Colonic mucosa (tissue), 4 donors: ENCODE measurements around the gene PET100. TPM values are rescaled to one million over a fixed set of nuclear protein-coding genes. Genes with fewer than 3 reads are reported as not detected.
"Not testable (repeated sequence)": the region's sequence is repeated elsewhere in the genome, so short reads cannot be mapped to it uniquely, and the experiment has no call there.

Experiments
- DNase-seq: peaks from one replicate; pipeline ENCODE4 v3.0.0-alpha.2; 2020
- H3K27ac ChIP-seq: fragments of 200-600 bp; one replicate; pipeline ENCODE4 v1.8.0; 2021
- H3K27me3 ChIP-seq: fragments of 200-600 bp; one replicate; pipeline ENCODE4 v1.8.0; 2021
- H3K36me3 ChIP-seq: fragments of 200-600 bp; one replicate; pipeline ENCODE4 v1.8.0; 2021
- H3K4me1 ChIP-seq: fragments of 200-600 bp; one replicate; pipeline ENCODE4 v1.8.0; 2021; ENCODE audit warnings: mild to moderate bottlenecking
- H3K4me3 ChIP-seq: fragments of 200-600 bp; one replicate; pipeline ENCODE4 v1.8.0; 2021
- H3K9ac ChIP-seq, 2 donors: one replicate each; pipeline ENCODE4 v1.7.0; 2013; ENCODE audit warnings: control low read depth in 2 of 2, low read depth in 2 of 2, low read length in 2 of 2
- H3K9me3 ChIP-seq: fragments of 200-600 bp; one replicate; pipeline ENCODE4 v1.8.0; 2021
- CTCF ChIP-seq: fragments of 200-600 bp; IDR thresholded peaks from one replicate; pipeline ENCODE4 v1.8.0; 2022; ENCODE audit warnings: antibody characterized with exemption, mild to moderate bottlenecking
- intact Hi-C: fragments of 100-400 bp; cut with DNase I; formaldehyde crosslinking; loops from one replicate; pipeline ENCODE4 v1.14.1; 2022
- total RNA-seq, 2 donors: library from RNA; stranded (reverse); fragmentation: NEBNext Ultra II Directional in 1 of 2; extraction: Animal tissue kit (Norgen Biotek cat#: 25700) in 1 of 2; gene quantifications; one replicate each; pipeline ENCODE4 v1.2.1, GENCODE V29; 2021
- donor health status: healthy.
- donor health status: DM: no; HTN: no; CAD: no.
- donor health status: DM: no; HTN: no; CAD: no.

Gene PET100
- total RNA-seq, 2 donors from 2014 or later = 118 to 141 TPM

- Histone ChIP-seq H3K4me1 (no peaks in the 10 kb centered on the region), H3K36me3 (no peaks in the 10 kb centered on the region), H3K27ac (no peak overlapping the region), H3K27me3 (no peaks in the 10 kb centered on the region), H3K4me3 (no peak overlapping the region), H3K9me3 (no peaks in the 10 kb centered on the region), H3K9ac (no peak overlapping the region)
- TF ChIP-seq CTCF = no peak
- intact Hi-C loops = no loop called here
- DNase-seq = no peak
Measured at GRCh38 chr19:7640803-7641202, 11.2 kb downstream of the PET100 start.

- Histone ChIP-seq H3K4me1 (no peaks in the 10 kb centered on the region), H3K9ac (no peak overlapping the region), H3K4me3 (no peak overlapping the region), H3K9me3 (no peaks in the 10 kb centered on the region), H3K36me3 (no peaks in the 10 kb centered on the region), H3K27ac (no peak overlapping the region), H3K27me3 (no peaks in the 10 kb centered on the region)
- no peak for DNase-seq
- intact Hi-C loops = no loop called here
- no peak for TF ChIP-seq CTCF
Measured at GRCh38 chr19:7641290-7642276, 12.0 kb downstream of the PET100 start.

GRCh38 chr19:7642295-7643030 is 12.9 kb downstream of the PET100 start:
- H3K9me3 ChIP-seq = no peaks in the 10 kb centered on the region
- H3K36me3 ChIP-seq = no peaks in the 10 kb centered on the region
- H3K9ac ChIP-seq = no peak overlapping the region
- intact Hi-C loops = no loop called here
- no peaks in the 10 kb centered on the region for H3K27me3 ChIP-seq
- no peak overlapping the region for H3K27ac ChIP-seq
- no peak for DNase-seq
- TF ChIP-seq CTCF = no peak
- no peak overlapping the region for H3K4me3 ChIP-seq
- no peaks in the 10 kb centered on the region for H3K4me1 ChIP-seq

GRCh38 chr19:7643031-7643415 is 13.4 kb downstream of the PET100 start:
- intact Hi-C loops = no loop called here

GRCh38 chr19:7643629-7644549 is 14.3 kb downstream of the PET100 start:
- H3K36me3 ChIP-seq, H3K27me3 ChIP-seq, H3K4me3 ChIP-seq, intact Hi-C loops, H3K27ac ChIP-seq, H3K9ac ChIP-seq, H3K9me3 ChIP-seq, H3K4me1 ChIP-seq: not testable (repeated sequence)
- peak; percentile 36 for DNase-seq

More at GRCh38 chr19:7643031-7643415, 13.4 kb downstream of the PET100 start:
- no peaks in the 10 kb centered on the region for H3K4me1 ChIP-seq
- H3K4me3 ChIP-seq = no peak overlapping the region
- H3K9ac ChIP-seq = no peak overlapping the region
- no peaks in the 10 kb centered on the region for H3K27me3 ChIP-seq
- no peaks in the 10 kb centered on the region for H3K9me3 ChIP-seq
- no peak for TF ChIP-seq CTCF
- no peaks in the 10 kb centered on the region for H3K36me3 ChIP-seq
- H3K27ac ChIP-seq = no peak overlapping the region
- no peak for DNase-seq
